Inflammatory macrophage treated with lipopolysaccharide for 4 hours (primary cell): ENCODE measurements around the gene CHD9.

Experiments
- DNase-seq: peaks from one replicate; pipeline ENCODE4 v3.0.0-alpha.2; 2020

CHD9 gene

GRCh38 chr16:53097190-53097589, 42.4 kb downstream of the CHD9 start:
- no peak for DNase-seq

GRCh38 chr16:53098526-53099317, 43.9 kb downstream of the CHD9 start:
- peak; percentile 92 for DNase-seq

GRCh38 chr16:53099318-53100130, 44.7 kb downstream of the CHD9 start:
- peak; percentile 86 for DNase-seq

GRCh38 chr16:53100131-53100748, 45.4 kb downstream of the CHD9 start:
- DNase-seq = no peak

GRCh38 chr16:53100889-53101288, 46.1 kb downstream of the CHD9 start:
- no peak for DNase-seq

- no peak for DNase-seq
These were observed 49.0 kb downstream of the CHD9 start for GRCh38 chr16:53103811-53104210.

GRCh38 chr16:53105565-53105964, 50.8 kb downstream of the CHD9 start:
- no peak for DNase-seq

- DNase-seq = peak; percentile 26
These were observed 56.4 kb downstream of the CHD9 start for GRCh38 chr16:53111078-53111791.

- DNase-seq = no peak
These were observed 57.2 kb downstream of the CHD9 start for GRCh38 chr16:53112015-53112414.

- DNase-seq = no peak
These were observed 60.3 kb downstream of the CHD9 start for GRCh38 chr16:53115047-53115446.

- no peak for DNase-seq
These were observed 61.0 kb downstream of the CHD9 start for GRCh38 chr16:53115773-53116172.

GRCh38 chr16:53121043-53121620, 66.3 kb downstream of the CHD9 start:
- no peak for DNase-seq

GRCh38 chr16:53121661-53122060, 66.9 kb downstream of the CHD9 start:
- no peak for DNase-seq

- no peak for DNase-seq
These were observed 69.0 kb downstream of the CHD9 start for GRCh38 chr16:53123747-53124146.

- DNase-seq = no peak
These were observed 71.6 kb downstream of the CHD9 start for GRCh38 chr16:53126390-53126789.

GRCh38 chr16:53129281-53130158, 74.7 kb downstream of the CHD9 start:
- DNase-seq = no peak

- DNase-seq = peak; percentile 93
These were observed 75.6 kb downstream of the CHD9 start for GRCh38 chr16:53130159-53131049.

- DNase-seq = no peak
These were observed 76.2 kb downstream of the CHD9 start for GRCh38 chr16:53131050-53131362.

GRCh38 chr16:53131363-53132071, 76.7 kb downstream of the CHD9 start:
- DNase-seq = peak; percentile 81

GRCh38 chr16:53132406-53132805, 77.6 kb downstream of the CHD9 start:
- no peak for DNase-seq
